Measurements from ENCODE around the gene MAN1A1.
"Not testable (repeated sequence)": the region's sequence is repeated elsewhere in the genome, so short reads cannot be mapped to it uniquely, and the experiment has no call there.

- TF ChIP-seq POLR2AphosphoS5, CTCF, POLR2A, EP300 (IDR thresholded peaks at IDR 0.05): not testable (repeated sequence)
Observed at GRCh38 chr6:119291060-119291459, 58.5 kb downstream of the MAN1A1 start.

Measured in sigmoid colon (tissue), 4 donors.